Measurements from ENCODE around the gene CYTH3. TPM values are rescaled to one million over a fixed set of nuclear protein-coding genes. Genes with fewer than 3 reads are reported as not detected.

Gene CYTH3
- total and polyA plus RNA-seq, 9 of the 15 experiments (the other 6 are each of a cell fraction or from before 2014, with no cell fraction given): 0.25 to 15.2 (median 11.4) TPM

GRCh38 chr7:6130007-6130587 lies 142.3 kb downstream of the CYTH3 start (continued):
- TF ChIP-seq, protein P1, sequence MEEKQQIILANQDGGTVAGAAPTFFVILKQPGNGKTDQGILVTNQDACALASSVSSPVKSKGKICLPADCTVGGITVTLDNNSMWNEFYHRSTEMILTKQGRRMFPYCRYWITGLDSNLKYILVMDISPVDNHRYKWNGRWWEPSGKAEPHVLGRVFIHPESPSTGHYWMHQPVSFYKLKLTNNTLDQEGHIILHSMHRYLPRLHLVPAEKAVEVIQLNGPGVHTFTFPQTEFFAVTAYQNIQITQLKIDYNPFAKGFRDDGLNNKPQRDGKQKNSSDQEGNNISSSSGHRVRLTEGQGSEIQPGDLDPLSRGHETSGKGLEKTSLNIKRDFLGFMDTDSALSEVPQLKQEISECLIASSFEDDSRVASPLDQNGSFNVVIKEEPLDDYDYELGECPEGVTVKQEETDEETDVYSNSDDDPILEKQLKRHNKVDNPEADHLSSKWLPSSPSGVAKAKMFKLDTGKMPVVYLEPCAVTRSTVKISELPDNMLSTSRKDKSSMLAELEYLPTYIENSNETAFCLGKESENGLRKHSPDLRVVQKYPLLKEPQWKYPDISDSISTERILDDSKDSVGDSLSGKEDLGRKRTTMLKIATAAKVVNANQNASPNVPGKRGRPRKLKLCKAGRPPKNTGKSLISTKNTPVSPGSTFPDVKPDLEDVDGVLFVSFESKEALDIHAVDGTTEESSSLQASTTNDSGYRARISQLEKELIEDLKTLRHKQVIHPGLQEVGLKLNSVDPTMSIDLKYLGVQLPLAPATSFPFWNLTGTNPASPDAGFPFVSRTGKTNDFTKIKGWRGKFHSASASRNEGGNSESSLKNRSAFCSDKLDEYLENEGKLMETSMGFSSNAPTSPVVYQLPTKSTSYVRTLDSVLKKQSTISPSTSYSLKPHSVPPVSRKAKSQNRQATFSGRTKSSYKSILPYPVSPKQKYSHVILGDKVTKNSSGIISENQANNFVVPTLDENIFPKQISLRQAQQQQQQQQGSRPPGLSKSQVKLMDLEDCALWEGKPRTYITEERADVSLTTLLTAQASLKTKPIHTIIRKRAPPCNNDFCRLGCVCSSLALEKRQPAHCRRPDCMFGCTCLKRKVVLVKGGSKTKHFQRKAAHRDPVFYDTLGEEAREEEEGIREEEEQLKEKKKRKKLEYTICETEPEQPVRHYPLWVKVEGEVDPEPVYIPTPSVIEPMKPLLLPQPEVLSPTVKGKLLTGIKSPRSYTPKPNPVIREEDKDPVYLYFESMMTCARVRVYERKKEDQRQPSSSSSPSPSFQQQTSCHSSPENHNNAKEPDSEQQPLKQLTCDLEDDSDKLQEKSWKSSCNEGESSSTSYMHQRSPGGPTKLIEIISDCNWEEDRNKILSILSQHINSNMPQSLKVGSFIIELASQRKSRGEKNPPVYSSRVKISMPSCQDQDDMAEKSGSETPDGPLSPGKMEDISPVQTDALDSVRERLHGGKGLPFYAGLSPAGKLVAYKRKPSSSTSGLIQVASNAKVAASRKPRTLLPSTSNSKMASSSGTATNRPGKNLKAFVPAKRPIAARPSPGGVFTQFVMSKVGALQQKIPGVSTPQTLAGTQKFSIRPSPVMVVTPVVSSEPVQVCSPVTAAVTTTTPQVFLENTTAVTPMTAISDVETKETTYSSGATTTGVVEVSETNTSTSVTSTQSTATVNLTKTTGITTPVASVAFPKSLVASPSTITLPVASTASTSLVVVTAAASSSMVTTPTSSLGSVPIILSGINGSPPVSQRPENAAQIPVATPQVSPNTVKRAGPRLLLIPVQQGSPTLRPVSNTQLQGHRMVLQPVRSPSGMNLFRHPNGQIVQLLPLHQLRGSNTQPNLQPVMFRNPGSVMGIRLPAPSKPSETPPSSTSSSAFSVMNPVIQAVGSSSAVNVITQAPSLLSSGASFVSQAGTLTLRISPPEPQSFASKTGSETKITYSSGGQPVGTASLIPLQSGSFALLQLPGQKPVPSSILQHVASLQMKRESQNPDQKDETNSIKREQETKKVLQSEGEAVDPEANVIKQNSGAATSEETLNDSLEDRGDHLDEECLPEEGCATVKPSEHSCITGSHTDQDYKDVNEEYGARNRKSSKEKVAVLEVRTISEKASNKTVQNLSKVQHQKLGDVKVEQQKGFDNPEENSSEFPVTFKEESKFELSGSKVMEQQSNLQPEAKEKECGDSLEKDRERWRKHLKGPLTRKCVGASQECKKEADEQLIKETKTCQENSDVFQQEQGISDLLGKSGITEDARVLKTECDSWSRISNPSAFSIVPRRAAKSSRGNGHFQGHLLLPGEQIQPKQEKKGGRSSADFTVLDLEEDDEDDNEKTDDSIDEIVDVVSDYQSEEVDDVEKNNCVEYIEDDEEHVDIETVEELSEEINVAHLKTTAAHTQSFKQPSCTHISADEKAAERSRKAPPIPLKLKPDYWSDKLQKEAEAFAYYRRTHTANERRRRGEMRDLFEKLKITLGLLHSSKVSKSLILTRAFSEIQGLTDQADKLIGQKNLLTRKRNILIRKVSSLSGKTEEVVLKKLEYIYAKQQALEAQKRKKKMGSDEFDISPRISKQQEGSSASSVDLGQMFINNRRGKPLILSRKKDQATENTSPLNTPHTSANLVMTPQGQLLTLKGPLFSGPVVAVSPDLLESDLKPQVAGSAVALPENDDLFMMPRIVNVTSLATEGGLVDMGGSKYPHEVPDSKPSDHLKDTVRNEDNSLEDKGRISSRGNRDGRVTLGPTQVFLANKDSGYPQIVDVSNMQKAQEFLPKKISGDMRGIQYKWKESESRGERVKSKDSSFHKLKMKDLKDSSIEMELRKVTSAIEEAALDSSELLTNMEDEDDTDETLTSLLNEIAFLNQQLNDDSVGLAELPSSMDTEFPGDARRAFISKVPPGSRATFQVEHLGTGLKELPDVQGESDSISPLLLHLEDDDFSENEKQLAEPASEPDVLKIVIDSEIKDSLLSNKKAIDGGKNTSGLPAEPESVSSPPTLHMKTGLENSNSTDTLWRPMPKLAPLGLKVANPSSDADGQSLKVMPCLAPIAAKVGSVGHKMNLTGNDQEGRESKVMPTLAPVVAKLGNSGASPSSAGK (IDR thresholded peaks at IDR 0.05): peak; percentile 34
- TF ChIP-seq SNIP1 (IDR thresholded peaks at IDR 0.05; ENCODE audit: low read depth) (no peak), CREM (IDR thresholded peaks at IDR 0.05; ENCODE audit: low read depth) (peak; percentile 79; the same call in 1 of the 2 replicates), DMBX1 (CRISPR knock-in tag; IDR thresholded peaks at IDR 0.05; ENCODE audit: borderline replicate concordance) (peak; percentile 61; the same call in 1 of the 2 replicates), SPI1 (IDR thresholded peaks at IDR 0.05; ENCODE audit: borderline replicate concordance, low read depth, low read length) (peak; percentile 31; the same call in 1 of the 2 replicates), TAL1 (IDR thresholded peaks at IDR 0.05) (peak; percentile 40; the same call in 1 of the 2 replicates), CXXC5 (CRISPR knock-in tag; IDR thresholded peaks at IDR 0.05) (peak; percentile 27; the same call in 1 of the 2 replicates), ATF1 (CRISPR knock-in tag; IDR thresholded peaks at IDR 0.05) (no peak), ATF1 (tag; IDR thresholded peaks at IDR 0.05) (peak; percentile 43; the same call in 1 of the 2 replicates), JUND (IDR thresholded peaks at IDR 0.05; ENCODE audit: borderline replicate concordance, low read depth, low read length) (peak; percentile 60; the same call in 1 of the 2 replicates), JUND (tag; IDR thresholded peaks at IDR 0.05; ENCODE audit: borderline replicate concordance, low read depth, low read length) (no peak; the same call in 2 of the 3 replicates), MYNN (IDR thresholded peaks at IDR 0.05) (0 out of 2 replicates have a peak, but pooled peaks have one; percentile 26), MYNN (CRISPR knock-in tag; IDR thresholded peaks at IDR 0.05) (no peak), ZBTB2 (IDR thresholded peaks at IDR 0.05) (peak; percentile 53; the same call in 1 of the 2 replicates), FOXA3 (CRISPR knock-in tag; conservative IDR thresholded peaks at IDR 0.05 in 1 of 2, IDR thresholded peaks at IDR 0.05 in 1 of 2) (no peak), SRSF7 (optimal IDR thresholded peaks at IDR 0.05; ENCODE audit: low read depth, low read length) (no peak), CBFA2T2 (conservative IDR thresholded peaks at IDR 0.05) (peak; percentile 50)

Data from K562 (cell line).